T follicular helper cell (primary cell): ENCODE results near the gene OCSTAMP.

Experiments used
- DNase-seq: peaks from one replicate; pipeline ENCODE4 v3.0.0-alpha.2; 2020; ENCODE audit warnings: low read depth

Gene OCSTAMP

GRCh38 chr20:46519471-46520068, 30.9 kb downstream of the OCSTAMP start:
- no peak for DNase-seq

- DNase-seq, result no peak
These were observed 37.3 kb downstream of the OCSTAMP start, which contains the start of gene ZNF334 for GRCh38 chr20:46512943-46513844. Gene ZNF334, minus strand, starts transcription at chr20:46513559. Its CDS starts 1,457 bp downstream, at chr20:46512102.

- no peak for DNase-seq
These were observed 40.9 kb downstream of the OCSTAMP start for GRCh38 chr20:46509523-46509922.

- DNase-seq, result no peak
These were observed 42.6 kb downstream of the OCSTAMP start for GRCh38 chr20:46507760-46508407.

GRCh38 chr20:46505506-46505905, 44.9 kb downstream of the OCSTAMP start:
- no peak for DNase-seq

- no peak for DNase-seq
These were observed 48.5 kb downstream of the OCSTAMP start for GRCh38 chr20:46501961-46502360.

GRCh38 chr20:46501337-46501942, 49.0 kb downstream of the OCSTAMP start:
- no peak for DNase-seq

GRCh38 chr20:46494077-46494476, 56.4 kb downstream of the OCSTAMP start:
- no peak for DNase-seq

- no peak for DNase-seq
These were observed 59.1 kb downstream of the OCSTAMP start for GRCh38 chr20:46491354-46491753.
